Prostate gland (tissue), 2 donors: ENCODE results near the gene ERN2.

Experiments
- POLR2A ChIP-seq: fragments of 450-650 bp; IDR thresholded peaks from one replicate; pipeline ENCODE4 v1.6.1; 2016; ENCODE audit warnings: antibody characterized with exemption, mild to moderate bottlenecking
- TF ChIP-seq, protein P1 (sequence below), 4 experiments: fragments of 200-600 bp in 2 of 4; fragments of 450-650 bp in 2 of 4; sonication (generic) in 2 of 4; IDR thresholded peaks; 1 replicate in 3 of 4; 2 replicates in 1 of 4; pipeline ENCODE4 v1.5.1; 2016 to 2019; ENCODE audit warnings: antibody characterized with exemption in 4 of 4, mild to moderate bottlenecking in 2 of 4, moderate library complexity in 2 of 4

DNA sequence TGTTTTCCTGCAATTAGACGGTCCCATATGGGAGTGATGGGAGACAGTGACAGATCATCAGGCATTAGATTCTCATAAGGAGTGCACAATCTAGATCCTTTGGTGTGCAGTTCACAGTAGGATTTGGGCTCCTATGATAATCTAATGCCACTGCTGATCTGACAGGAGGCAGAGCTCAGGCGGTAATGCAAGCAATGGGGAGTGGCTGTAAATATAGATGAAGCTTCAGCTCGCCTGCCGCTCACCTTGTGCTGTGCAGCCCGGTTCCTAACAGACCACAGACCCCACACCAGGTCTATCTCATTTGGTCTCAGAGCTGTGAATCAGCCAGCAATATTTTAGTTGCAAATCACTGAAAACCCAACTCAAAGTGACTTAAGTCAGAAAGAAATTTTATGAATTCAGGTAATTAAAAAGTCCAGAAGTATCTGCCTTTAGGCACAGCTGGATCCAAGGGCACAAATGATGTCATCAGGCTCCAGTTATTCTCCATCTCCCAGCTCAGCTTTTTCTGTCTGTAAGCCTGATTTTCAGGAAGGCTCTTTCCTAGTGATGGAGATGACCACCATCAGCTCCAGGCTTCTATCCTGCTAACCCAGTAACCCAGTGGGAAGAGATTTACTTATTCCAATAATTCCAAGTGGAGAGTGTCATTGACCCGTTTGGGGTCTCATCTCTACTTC lies 45.1 kb upstream of the ERN2 start:
- TF ChIP-seq, protein P1, sequence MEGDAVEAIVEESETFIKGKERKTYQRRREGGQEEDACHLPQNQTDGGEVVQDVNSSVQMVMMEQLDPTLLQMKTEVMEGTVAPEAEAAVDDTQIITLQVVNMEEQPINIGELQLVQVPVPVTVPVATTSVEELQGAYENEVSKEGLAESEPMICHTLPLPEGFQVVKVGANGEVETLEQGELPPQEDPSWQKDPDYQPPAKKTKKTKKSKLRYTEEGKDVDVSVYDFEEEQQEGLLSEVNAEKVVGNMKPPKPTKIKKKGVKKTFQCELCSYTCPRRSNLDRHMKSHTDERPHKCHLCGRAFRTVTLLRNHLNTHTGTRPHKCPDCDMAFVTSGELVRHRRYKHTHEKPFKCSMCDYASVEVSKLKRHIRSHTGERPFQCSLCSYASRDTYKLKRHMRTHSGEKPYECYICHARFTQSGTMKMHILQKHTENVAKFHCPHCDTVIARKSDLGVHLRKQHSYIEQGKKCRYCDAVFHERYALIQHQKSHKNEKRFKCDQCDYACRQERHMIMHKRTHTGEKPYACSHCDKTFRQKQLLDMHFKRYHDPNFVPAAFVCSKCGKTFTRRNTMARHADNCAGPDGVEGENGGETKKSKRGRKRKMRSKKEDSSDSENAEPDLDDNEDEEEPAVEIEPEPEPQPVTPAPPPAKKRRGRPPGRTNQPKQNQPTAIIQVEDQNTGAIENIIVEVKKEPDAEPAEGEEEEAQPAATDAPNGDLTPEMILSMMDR (IDR thresholded peaks at IDR 0.05) = no peak
- TF ChIP-seq POLR2A = no peak
